Hematopoietic multipotent progenitor cell treated with erythropoietin and hydrocortisone succinate and interleukin-3 and kit ligand, for 6 days (in vitro differentiated cells): ENCODE measurements around the gene AGRN.
"Not testable (repeated sequence)": the region's sequence is repeated elsewhere in the genome, so short reads cannot be mapped to it uniquely, and the experiment has no call there.

Experiments
- DNase-seq: peaks from one replicate; pipeline ENCODE4 v3.0.0-alpha.2; 2015

The AGRN gene

GRCh38 chr1:982765-983436 lies 37.0 kb upstream of the AGRN start:
- DNase-seq = no peak

DNA sequence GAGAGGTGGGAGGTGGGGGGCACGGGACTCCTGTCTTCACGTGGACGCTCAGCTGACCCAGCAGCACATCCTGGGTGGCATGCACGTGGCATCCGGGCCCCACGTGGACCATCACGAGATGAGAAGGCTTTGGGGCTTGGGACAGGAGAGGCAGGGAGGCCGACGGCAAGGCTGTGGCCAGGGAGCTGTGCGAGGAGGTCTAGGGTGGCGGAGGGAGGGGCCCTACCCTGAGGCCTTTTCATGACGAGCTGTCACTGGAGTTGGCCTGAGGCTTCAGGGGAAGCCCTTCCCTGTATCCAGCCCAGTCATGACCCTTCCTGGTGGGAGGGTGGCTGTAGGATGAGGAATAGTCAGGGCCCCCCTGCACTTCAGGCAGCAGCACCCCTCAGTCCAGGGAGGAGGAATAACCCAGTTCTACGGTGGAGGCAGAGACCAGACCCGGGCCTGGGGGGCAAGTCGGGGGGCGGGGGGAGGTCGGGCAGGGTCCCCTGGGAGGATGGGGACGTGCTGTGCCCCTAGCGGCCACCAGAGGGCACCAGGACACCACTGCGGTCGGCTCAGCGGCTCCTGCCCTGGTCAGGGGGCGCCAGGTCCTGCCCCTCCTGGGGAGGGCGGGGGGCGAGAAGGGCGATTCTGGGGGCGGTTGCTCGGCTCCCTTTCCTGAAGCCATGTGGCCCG lies 36.0 kb upstream of the AGRN start:
- DNase-seq = peak; percentile 42

GRCh38 chr1:984476-984814 lies 35.5 kb upstream of the AGRN start:
- DNase-seq = no peak

- no peak for DNase-seq
Observed at GRCh38 chr1:985126-985525, 34.8 kb upstream of the AGRN start.

DNA sequence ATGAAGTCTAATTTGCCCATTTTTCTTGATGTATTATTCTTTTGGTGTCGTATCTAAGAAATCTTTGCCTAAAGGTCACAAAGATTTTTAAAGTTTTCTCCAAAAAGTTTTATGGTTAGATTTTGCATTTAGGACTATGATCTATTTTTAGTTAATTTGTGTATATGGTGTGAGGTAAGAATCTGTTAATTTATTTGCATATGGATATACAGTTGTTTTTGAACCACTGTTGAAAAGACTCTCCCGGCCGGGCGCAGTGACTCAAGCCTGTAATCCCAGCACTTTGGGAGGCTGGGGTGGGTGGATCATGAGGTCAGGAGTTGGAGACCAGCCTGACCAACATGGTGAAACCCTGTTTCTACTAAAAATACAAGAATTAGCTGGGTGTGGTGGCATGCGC lies 31.9 kb upstream of the AGRN start:
- DNase-seq = not testable (repeated sequence)

GRCh38 chr1:991275-991674 lies 28.6 kb upstream of the AGRN start:
- not testable (repeated sequence) for DNase-seq

- no peak for DNase-seq
Observed at GRCh38 chr1:991895-992294, 28.0 kb upstream of the AGRN start.

DNA sequence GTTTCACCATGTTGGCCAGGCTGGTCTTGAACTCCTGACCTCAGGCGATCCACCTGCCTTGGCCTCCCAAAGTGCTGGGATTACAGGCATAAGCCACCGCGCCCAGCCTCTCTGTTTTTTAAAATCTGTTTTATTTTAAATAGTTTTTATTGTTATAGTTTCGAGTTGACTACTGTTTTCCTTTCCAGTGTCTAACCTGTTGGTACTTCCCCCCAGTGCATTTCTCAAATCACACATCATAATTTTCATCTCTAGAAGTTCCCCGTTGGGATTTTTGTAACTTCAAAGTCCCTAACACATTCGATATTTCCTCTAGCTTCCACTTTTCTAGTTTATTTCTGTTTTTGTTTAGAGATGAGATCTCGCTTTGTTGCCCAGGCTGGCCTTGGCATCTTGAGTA lies 27.6 kb upstream of the AGRN start:
- no peak for DNase-seq

DNA sequence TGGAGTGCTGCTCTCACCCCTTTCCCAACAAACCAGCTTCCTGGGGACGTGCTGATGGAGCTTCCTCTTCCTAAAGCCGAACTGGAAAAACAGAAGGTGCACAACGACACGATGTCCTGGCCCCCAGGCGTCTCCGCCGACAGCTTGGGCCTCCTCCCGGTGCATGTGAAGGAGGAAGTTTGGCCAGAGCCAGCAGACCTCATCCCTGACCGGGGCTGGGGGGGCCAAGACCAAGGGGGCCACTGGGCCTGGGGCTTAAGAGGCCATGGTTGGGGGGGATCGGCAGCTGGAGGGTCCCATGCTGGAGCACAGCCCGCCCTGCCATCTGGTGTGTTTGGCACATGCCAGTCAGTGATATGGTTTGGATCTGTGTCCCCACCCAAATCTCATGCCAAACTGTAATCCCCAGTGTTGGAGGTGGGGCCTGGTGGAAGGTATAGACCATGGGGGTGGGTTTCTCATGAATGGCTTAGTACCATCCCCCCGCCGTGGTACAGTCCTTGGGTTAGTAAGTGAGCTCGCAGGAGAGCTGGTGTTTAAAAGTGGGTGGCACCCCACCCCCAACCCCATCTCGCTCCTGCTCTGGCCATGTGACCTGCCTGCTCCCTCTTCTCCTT lies 26.4 kb upstream of the AGRN start:
- DNase-seq = no peak

DNA sequence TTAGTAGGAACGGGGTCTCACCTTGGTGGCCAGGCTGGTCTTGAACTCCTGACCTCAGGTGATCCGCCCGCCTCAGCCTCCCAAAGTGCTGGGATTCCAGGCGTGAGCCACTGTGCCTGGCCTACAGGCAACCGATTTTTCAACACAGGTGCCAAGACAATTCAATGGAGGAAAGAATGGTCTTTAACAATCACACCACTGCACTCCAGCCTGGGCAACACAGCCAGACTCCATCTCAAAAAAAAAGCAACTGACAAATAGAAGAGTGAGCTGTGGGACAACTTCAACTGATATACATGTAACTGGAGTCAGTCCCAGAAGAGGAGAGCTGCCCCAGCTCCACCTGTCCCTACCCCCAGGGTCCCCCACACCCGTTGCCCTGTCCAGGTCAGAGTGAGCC lies 25.4 kb upstream of the AGRN start:
- DNase-seq = not testable (repeated sequence)

GRCh38 chr1:995665-996633 lies 24.0 kb upstream of the AGRN start:
- DNase-seq = no peak

GRCh38 chr1:996851-997712 lies 22.8 kb upstream of the AGRN start:
- DNase-seq = no peak

GRCh38 chr1:997713-997992 lies 22.3 kb upstream of the AGRN start:
- no peak for DNase-seq

- DNase-seq = no peak
Observed at GRCh38 chr1:997993-998744, 21.8 kb upstream of the AGRN start.

GRCh38 chr1:998745-998994 lies 21.2 kb upstream of the AGRN start:
- no peak for DNase-seq

DNA sequence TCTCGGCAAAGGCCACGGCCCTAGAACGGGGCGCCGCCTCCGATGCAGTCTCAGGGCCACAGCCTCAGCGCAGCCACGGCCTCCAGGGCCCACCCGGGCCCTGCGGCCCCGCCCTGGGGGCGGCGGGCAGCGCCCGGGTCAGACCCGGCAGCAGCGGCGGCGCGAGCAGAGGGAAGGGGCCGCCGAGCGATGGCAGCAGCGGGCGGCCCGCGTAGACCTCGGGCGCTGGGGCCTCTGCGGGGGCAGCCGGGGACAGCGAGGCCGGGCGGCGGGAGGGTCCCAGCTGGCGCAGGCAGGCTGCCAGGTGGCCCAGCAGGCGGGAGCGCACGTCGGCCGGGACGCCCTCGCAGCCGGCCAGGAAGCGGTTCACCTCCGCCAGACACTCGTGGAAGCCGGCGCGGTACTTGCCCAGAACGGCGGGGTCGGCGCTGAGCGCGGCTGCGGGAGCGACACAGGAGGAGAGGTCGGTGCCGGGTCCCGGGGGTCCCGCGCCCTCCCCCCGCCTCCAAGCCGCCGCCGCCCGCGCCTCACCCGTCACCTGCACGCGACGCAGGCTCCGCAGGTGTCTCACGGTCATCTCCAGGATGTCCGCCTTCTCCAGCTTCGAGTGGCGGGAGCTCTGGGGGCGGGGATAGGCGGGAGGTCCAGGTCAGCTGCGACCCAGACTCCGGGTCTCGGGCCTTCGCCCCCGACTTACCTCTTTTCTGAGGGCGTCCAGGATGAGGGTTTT lies 20.8 kb upstream of the AGRN start:
- peak; percentile 44 for DNase-seq

DNA sequence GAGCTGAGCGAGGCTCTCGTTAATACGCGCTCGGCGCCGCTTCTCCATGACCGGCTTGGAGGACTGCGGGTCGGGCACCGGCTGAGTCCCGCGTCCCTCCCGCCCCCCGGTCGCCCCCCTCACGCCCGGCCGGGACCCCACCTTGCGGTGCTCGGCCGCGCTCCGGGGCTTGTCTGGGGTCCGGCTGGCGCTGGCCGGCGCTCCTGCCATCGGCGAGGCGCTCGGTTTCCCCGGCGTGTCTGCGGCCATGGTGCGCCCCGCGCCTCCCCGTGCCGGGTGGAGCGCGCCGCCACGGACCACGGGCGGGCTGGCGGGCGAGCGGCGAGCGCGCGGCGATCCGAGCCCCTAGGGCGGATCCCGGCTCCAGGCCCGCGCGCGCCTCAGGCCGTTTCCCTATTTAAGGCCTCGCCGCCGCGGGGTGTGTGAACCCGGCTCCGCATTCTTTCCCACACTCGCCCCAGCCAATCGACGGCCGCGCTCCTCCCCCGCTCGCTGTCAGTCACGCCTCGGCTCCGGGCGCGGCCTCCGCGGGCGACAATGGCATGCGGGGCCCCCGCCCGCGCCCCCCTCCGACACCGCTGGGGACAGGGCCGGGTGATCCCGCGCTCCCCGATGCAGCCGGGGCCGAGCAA lies 20.1 kb upstream of the AGRN start, which contains the start of gene HES4:
HES4 (minus strand) TSS at position 373 of the 632 bp plus-strand sequence; CDS start at position 249, 124 bp downstream.
- DNase-seq = peak; percentile 85

DNA sequence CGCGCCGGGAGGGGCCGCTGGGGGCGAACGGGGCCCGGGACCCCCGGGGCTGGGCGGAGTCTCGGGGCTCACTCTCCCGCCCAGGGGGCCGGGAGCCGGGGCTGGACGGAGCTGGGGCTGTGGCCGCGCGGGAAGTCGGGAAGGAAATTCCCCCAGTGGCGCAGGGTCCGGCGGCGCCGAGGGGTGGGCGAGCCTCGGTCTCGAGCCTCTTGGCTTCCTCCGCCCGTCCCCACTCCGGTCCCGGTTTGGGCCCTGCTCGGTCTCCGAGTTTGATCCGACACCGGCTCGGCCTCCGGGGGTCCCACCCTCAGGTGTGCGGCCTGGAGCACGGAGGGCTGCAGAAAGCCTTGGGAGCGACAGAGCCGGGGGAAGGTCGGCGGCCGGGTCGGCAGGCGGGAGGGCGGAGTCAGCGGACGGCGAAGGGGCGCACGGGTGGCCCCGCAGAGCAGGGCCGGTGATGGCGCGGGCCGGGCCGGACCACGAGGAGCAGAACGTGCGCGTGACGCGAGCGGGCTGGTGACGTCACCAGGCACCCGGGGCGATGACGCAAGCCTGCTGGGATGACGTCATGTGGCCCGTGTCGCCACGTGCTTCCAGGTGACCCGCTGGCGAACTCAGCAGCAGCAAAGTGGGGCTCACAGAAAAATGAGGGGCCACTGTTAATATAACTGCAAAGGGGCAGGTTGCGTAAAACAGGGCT lies 19.4 kb upstream of the AGRN start:
- DNase-seq = peak; percentile 21

- DNase-seq = no peak
Observed at GRCh38 chr1:1001057-1001783, 18.7 kb upstream of the AGRN start.
